GM12892 (cell line): ENCODE measurements around the gene GGACT.
A peak's percentile ranks its signal among the peaks of the same experiment; 100 is the strongest.

Experiments
- DNase-seq: peaks from one replicate; pipeline ENCODE4 v3.0.0; 2011; ENCODE audit not compliant: insufficient read length
- FAIRE-seq: peaks from 2 replicates; lab custom pipeline; 2011; peaks lifted over from hg19 to GRCh38; lab: Jason Lieb, UNC
- POLR2A ChIP-seq: IDR thresholded peaks from 2 replicates; pipeline ENCODE4 v1.6.1; 2011; ENCODE audit warnings: low read depth, low read length, control low read depth
- POLR2AphosphoS5 ChIP-seq: IDR thresholded peaks from 2 replicates; pipeline ENCODE4 v1.6.1; 2011; ENCODE audit warnings: low read depth, low read length, control low read depth
- TAF1 ChIP-seq: IDR thresholded peaks from 2 replicates; pipeline ENCODE4 v1.6.1; 2011; ENCODE audit warnings: low read depth, mild to moderate bottlenecking, control low read depth, low read length, borderline replicate concordance

GGACT gene

GRCh38 chr13:100543872-100544602, 44.6 kb downstream of the GGACT start:
- DNase-seq (no peak), FAIRE-seq (no peak)
- TF ChIP-seq POLR2AphosphoS5: no peak
- TF ChIP-seq POLR2A: no peak
- no peak for TF ChIP-seq TAF1

GRCh38 chr13:100542826-100543156, 45.8 kb downstream of the GGACT start:
- TF ChIP-seq POLR2AphosphoS5 (no peak), TAF1 (no peak), POLR2A (no peak)
- DNase-seq (no peak), FAIRE-seq (peak; percentile 77)

GRCh38 chr13:100541897-100542825, 46.4 kb downstream of the GGACT start:
- FAIRE-seq (no peak), DNase-seq (no peak)
- TF ChIP-seq TAF1 (no peak), POLR2AphosphoS5 (no peak), POLR2A (no peak)

GRCh38 chr13:100540621-100541020, 48.0 kb downstream of the GGACT start:
- DNase-seq (no peak), FAIRE-seq (no peak)
- TF ChIP-seq TAF1 (no peak), POLR2AphosphoS5 (no peak), POLR2A (no peak)

DNA sequence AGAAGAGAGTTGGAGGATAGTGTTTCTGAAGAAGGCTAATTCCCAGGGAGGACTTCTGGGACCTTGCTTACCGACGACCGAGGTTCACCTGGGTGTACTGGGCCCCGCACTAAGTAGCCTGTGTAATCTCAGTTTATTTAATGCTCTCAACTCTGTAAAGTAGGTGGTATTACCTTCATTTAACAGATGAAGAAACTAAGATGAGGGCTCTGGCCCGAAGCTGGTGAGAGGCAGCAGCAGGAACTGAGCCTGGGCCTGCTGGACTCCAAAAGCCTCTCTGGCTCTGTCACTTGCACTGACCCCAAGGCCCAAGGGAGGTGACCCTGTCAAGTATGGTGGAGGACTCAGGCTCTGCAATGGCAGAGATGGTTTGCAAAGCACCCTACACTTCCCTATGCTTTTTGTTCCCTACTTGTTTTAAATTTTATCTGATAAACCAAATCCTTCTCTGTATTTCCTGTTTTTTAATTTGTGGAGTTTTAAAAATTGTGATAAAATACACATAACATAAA, 50.6 kb downstream of the GGACT start:
- DNase-seq: no peak
- no peak for FAIRE-seq
- TF ChIP-seq POLR2AphosphoS5: no peak
- TF ChIP-seq TAF1: no peak
- no peak for TF ChIP-seq POLR2A

DNA sequence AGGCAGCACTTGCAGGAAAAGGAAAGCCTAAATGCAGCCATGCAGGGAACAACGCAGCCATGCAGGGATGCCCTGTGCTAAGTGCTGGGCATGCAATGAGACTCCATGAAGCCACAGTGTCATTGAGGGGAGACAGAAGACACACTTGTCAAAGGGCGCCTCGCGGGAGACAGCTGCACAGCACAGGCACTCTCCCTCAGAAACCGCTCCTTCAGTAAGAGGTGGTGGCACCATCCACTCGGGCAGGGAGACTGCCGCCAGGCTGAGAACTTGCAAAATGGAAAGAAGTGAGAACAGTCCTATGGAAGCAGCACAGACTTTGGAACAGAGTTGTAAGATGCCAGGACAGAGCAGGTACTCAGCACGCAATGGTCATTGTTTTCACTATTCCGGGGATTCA, 51.1 kb downstream of the GGACT start:
- TF ChIP-seq POLR2AphosphoS5: no peak
- no peak for TF ChIP-seq POLR2A
- no peak for TF ChIP-seq TAF1
- DNase-seq (no peak), FAIRE-seq (no peak)

- no peak for FAIRE-seq
- TF ChIP-seq POLR2AphosphoS5 (no peak), TAF1 (no peak), POLR2A (no peak)
- DNase-seq: no peak
Measured at GRCh38 chr13:100536643-100537180, 51.9 kb downstream of the GGACT start.

DNA sequence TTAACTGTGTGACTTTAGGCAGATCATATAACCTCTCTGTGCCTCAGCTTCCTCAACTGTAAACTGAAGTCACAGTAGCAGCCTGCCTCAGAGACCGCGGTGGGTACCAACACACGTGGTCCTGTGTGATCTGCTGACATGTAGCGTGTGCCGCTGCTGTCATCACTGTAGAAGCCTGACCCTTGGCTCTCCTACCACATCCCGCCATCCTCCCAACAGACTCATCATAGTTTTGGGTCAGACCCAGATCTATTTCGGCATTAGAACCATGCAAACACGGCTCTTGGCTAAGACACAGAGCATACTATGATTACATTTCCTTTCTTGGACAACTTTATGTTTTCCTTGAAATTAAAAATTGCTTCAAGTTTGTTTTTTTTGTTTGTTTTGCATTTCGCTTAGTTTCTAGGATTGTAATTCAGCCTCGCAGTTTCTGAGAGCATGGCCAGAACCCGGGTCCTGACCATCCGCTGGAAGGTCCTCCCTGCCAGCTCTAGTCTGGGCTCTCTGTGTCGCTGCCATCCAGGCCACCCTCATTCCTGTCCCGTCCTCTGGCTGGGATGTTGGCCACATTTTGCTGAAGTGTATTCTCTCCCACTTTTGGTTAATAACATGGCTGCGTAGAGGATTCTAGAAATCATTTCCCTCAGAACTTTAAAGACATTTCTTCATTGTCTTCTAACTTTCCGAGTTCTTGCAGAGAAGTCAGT, 53.0 kb downstream of the GGACT start:
- no peak for DNase-seq
- FAIRE-seq: no peak
- TF ChIP-seq POLR2AphosphoS5 (no peak), POLR2A (no peak), TAF1 (no peak)

DNA sequence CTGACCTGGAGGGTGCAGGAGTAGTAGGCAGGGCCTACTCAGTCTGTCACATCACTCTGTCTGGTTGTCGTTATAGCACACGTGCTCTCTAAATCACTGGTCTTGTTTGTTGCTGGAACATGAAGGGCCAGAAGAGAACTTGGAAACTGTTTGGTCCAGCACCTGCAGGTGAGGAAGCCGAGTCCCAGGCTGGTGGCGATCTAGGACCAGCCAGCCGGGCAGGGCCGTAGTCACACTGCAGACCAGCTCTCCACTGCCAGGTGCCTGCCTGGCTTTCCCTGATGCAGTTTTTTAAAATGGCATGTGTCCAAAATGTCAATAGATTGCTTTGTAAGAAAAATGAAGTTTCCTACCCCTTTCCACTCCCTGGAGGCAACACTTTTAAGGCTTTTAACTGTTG, 53.7 kb downstream of the GGACT start:
- no peak for FAIRE-seq
- no peak for DNase-seq
- TF ChIP-seq POLR2AphosphoS5: no peak
- no peak for TF ChIP-seq POLR2A
- no peak for TF ChIP-seq TAF1

DNA sequence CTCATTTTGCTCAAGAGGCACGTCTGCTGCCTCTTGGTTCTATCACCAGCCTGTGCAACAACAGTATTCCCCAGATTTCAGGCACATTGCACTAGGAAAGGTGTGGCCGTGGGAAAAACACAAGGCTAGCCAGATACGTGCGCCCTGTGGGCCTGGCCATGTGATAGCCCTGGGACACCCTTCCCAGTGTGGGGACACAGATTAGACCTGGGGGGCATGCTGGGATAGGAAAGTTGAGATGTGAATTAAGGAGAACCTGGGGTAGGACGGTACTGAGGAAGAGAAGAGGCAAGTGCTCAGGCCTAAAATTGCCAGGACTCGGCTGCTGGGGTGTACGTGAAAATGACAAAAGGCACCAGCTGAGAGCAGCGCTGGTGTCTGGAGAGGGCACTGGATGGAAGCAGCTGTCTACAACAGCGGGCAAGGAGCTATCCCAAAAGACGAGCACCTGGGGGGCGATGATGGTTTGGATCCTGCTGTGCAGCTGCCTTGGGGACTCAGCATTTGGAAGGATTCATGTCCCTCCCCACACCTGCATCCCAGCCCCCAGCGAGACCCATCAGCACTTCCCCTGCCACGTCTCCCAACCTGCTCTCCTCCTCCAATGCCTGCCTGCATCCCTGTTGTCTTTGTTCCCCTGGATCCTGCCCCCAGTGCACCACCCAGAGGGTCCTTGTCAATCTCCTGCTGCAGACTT, 54.3 kb downstream of the GGACT start:
- DNase-seq: no peak
- TF ChIP-seq TAF1 (no peak), POLR2A (no peak), POLR2AphosphoS5 (no peak)
- FAIRE-seq: no peak
